ENCODE results near the gene PALD1.

DNA sequence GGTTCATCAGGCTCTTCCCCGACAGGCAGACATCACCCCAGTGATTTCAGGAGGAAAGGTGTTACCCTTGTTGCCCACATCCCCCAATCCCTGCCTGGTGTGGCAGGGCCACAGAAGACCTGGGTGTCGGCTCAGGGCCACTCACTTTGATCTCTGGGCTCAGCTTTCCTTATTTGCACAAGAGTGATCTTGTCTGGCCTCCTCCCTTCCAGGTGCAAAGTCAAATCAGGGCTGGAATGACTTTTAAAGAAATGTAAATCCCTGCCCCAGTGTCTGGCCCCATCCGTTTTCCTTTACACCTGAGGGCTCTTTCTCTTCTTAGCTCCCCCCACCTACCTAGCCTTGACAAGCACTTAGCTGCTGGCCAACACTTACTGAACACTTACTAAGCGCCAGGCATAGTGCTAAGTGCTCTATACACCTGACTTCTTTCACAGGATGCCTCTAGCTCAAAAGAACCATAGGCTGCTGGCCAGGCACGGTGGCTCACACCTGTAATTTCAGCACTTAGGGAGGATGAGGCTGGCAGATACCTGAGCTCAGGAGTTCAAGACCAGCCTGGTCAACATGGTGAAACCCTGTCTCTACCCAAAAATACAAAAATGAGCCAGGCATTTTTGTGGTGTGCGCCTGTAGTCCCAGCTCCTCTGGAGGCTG is 36.1 kb upstream of the PALD1 start:
- TF ChIP-seq, protein P1, sequence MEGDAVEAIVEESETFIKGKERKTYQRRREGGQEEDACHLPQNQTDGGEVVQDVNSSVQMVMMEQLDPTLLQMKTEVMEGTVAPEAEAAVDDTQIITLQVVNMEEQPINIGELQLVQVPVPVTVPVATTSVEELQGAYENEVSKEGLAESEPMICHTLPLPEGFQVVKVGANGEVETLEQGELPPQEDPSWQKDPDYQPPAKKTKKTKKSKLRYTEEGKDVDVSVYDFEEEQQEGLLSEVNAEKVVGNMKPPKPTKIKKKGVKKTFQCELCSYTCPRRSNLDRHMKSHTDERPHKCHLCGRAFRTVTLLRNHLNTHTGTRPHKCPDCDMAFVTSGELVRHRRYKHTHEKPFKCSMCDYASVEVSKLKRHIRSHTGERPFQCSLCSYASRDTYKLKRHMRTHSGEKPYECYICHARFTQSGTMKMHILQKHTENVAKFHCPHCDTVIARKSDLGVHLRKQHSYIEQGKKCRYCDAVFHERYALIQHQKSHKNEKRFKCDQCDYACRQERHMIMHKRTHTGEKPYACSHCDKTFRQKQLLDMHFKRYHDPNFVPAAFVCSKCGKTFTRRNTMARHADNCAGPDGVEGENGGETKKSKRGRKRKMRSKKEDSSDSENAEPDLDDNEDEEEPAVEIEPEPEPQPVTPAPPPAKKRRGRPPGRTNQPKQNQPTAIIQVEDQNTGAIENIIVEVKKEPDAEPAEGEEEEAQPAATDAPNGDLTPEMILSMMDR (IDR thresholded peaks at IDR 0.05) = no peak
- TF ChIP-seq POLR2A (IDR thresholded peaks at IDR 0.05) (no peak), POLR2AphosphoS5 (IDR thresholded peaks at IDR 0.05; ENCODE audit: insufficient read depth in 1 of 2, low read depth in 1 of 2) (no peak)
